Stimulated activated naive CD8-positive, alpha-beta T cell treated with anti-CD3 and anti-CD28 coated beads, Interleukin-15, Interleukin-2, amounts not matched to agents 100 U/mL and 50 U/mL, for 24 hours (primary cell): ENCODE measurements around the gene IGSF9B.
A peak's percentile ranks its signal among the peaks of the same experiment; 100 is the strongest.

Experiments used
- ATAC-seq: fragments of 150-1000 bp; cut with Tn5 transposase; one replicate; pipeline ENCODE4 v1.10.0; 2021
- DNase-seq: peaks from one replicate; pipeline ENCODE4 v3.0.0; 2021

IGSF9B gene

DNA sequence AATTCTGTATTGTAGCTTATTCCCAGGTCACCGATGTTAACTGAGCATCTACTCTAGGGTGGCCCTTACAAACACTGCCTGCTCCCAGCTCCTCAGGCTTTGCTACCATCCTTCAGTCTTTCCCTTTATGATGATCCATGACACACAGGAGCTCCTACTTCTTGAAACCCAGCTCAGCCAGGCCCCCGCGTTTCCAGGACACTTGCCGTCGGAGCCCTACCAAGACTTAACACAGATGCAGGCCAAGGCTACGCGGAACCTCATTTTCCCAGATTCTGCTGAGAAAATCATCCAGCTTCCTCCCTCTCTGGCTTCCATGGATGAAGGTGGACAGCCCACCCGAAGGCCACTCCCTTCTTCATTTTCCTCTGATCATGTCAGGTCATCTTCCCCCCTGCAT lies 18.6 kb downstream of the IGSF9B start:
- DNase-seq: no peak
- ATAC-seq: no peak

- DNase-seq (no peak), ATAC-seq (no peak)
Observed at GRCh38 chr11:133937468-133937867, 19.3 kb downstream of the IGSF9B start.

GRCh38 chr11:133937015-133937414 lies 19.8 kb downstream of the IGSF9B start:
- DNase-seq (no peak), ATAC-seq (no peak)

DNA sequence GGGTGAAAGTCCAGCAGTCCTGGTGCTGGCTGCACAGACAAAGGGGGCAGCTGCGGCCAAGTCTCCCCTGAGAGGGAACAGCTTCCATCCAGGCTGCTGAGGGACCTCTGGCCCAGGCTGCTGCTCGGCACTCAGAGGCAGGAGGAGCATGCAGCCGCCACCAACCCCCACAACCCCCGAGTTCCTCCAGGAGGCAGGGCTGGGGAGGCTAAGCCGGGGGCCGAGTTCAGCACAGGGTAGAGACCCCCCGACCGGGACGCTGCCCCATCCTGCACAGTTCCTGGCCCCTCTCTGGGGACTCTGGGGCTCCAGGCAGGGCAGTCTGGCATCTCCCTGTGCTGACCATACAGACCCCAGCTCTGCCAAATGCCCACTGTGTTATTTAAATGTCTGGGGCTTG lies 20.2 kb downstream of the IGSF9B start:
- no peak for ATAC-seq
- no peak for DNase-seq

DNA sequence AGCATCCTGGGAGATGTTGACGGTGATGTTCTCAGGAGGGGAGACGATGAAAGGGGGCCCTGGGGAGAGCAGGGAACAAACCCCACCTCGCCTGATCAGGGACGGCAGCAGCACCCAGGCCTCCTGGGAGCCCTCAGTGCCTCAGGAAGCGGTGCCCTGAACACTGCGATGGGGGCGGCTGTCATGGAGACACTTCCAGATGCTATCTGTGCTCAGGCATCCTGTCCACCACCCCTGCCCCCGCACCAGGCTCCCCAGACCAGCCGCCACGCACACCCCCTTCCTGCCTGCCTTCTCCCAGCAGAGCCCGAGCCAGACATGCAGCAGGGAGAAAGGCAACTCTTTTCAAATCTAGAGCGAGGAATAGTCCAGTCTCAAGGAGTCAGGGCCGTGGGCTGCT lies 20.6 kb downstream of the IGSF9B start:
- DNase-seq (no peak), ATAC-seq (no peak)

- no peak for ATAC-seq
- no peak for DNase-seq
Observed at GRCh38 chr11:133935551-133935910, 21.2 kb downstream of the IGSF9B start.

DNA sequence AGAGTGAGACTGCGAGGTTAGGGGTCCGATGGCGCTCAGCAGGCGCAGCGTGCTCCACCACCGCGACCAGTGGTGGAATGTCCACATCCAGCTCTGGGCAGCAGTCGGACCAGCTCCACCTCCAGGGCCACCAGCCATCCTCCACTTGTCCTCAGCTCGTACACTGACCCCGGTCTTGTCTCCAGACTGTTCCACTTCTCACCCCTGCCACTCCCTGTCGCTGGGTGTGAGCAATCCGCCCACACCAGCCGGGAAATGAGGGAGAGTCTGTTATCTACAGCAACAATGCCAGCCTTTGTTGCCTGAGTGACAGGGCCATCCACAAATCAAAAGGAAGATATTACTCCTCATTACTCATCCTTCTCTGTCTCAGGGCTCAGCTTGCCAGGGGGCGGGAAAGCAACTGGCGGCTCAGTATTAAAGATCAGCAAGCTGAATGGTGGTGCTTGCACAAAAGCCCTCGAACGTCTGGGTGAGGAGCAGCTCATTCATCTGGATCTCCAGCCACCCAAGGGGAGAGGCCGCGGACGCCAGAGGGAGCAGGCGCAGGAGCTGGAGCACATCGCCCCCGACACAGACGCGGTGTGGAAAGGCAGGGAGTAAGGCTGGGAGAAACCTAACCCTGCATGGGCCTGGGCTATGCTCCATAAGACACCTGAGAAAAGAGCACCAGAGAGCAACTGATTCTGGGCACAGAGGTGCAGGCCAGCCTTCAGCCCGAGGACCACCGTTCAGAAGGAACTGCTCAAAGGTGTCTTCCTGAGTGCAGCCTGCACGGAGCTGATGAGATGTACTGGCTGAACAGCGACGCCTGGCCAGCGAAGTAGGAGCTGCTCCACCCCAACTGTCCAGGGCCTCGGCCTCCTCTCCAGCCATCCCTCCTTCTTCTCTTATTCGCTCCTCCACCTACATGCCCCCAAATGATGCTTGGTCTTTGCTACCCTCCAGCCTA lies 21.9 kb downstream of the IGSF9B start:
- DNase-seq (no peak), ATAC-seq (peak; percentile 30)

DNA sequence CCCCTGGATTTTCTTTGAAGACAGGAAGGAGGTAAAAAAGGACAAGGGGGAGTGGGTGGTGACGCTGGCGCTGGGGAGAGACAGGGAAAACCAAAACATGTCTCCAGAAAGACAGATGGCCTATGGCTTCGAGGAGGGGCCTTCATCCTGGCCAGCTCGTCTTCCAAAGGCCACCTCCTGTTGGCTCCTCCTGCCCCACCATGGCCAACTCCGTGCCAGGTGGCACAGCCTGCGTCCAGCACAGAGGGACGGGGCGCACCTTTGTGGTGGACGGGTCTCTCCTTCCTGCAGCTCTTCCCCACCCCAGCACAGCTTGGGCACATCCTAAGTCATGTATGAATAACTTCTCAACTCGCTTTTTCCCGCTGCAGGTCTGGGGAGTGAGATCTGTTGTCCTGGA lies 22.7 kb downstream of the IGSF9B start:
- no peak for ATAC-seq
- no peak for DNase-seq

- ATAC-seq (no peak), DNase-seq (no peak)
Observed at GRCh38 chr11:133931449-133932060, 25.2 kb downstream of the IGSF9B start.

GRCh38 chr11:133930767-133931448 lies 25.9 kb downstream of the IGSF9B start:
- DNase-seq: no peak
- no peak for ATAC-seq

GRCh38 chr11:133930053-133930766 lies 26.6 kb downstream of the IGSF9B start:
- DNase-seq (no peak), ATAC-seq (no peak)

GRCh38 chr11:133929401-133930052 lies 27.2 kb downstream of the IGSF9B start:
- DNase-seq (no peak), ATAC-seq (no peak)

- peak; percentile 87 for ATAC-seq
- DNase-seq: peak; percentile 74
Observed at GRCh38 chr11:133928628-133929059, 28.1 kb downstream of the IGSF9B start.

- peak; percentile 47 for ATAC-seq
- DNase-seq: peak; percentile 75
Observed at GRCh38 chr11:133927690-133928627, 28.8 kb downstream of the IGSF9B start.

DNA sequence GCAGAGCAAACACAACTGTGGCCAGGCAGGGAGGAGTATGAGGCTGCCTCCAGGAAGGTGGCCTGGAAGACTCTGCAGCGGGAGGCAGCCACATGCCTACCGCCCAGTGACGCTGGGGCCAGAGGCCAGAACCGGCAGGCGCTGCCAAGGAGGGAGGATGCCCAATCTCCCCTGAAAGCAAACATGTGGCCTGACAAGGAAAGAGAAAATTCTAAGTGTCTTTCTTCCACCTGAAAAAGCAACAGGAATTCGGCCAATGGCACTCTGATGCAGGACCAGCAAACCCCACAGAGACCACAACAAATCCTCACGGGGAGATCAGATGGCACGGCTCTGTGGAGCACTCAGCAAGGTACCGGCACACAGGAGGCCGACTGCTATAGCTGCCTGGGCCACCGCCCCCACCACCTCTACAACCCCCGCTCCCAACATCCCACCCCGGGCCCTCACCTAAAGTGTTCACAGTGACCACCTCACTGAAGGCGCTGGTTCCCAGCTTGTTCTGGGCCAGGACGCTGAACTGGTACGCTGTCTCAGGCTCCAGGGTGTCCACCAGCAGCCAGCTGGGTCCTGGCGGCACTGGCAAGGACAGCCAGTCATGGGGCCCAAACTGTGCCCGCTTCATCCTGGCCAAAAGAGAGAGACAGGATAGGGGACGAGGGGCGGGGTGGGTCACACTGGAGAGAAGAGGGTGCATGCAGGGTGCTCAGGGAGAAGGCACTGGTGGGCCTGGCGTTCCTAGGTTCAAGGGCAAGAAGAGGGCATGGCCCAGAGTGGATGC lies 30.1 kb downstream of the IGSF9B start:
- no peak for DNase-seq
- no peak for ATAC-seq

GRCh38 chr11:133925756-133926155 lies 31.0 kb downstream of the IGSF9B start:
- no peak for DNase-seq

DNA sequence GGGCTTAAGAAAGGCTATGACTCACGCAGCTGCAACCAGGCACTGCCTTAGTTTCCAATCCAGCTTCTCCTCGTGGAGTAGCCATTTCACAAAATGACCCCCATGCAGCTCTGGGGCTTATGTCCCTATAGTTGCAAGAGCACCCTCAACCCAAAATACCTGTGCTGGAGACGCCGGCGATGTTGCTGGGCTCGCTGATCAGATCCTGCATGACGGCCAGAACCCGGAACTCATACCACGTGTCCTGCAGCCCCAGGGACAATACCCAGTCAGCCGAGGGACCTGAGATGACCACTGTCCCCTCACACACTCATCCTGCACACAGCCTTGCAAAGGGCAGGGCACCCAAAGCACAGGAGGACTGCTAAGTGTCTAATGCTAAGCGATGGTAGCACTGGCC lies 32.1 kb downstream of the IGSF9B start:
- DNase-seq (no peak), ATAC-seq (no peak)

More at GRCh38 chr11:133925756-133926155, 31.0 kb downstream of the IGSF9B start:
- ATAC-seq: no peak

GRCh38 chr11:133922078-133922870 lies 34.5 kb downstream of the IGSF9B start:
- ATAC-seq: no peak
- DNase-seq: no peak

- DNase-seq (no peak), ATAC-seq (no peak)
Observed at GRCh38 chr11:133921513-133921912, 35.3 kb downstream of the IGSF9B start.
